OCI-LY7 (cell line): ENCODE data around the gene TJP1. TPM values are rescaled to one million over a fixed set of nuclear protein-coding genes. Genes with fewer than 3 reads are reported as not detected.

Experiments used
- BruUV-seq: library from RNA; stranded (reverse); fragments of 400-500 nt; replicated peaks from 2 replicates; lab custom pipeline; 2021; lab: Mats Ljungman, UMichigan
- CTCF ChIA-PET: fragments of 300-600 bp; sonication (Branson Sonifier 250); formaldehyde crosslinking; loops from one replicate; lab custom pipeline; 2022; ENCODE audit warnings: antibody characterized with exemption; ENCODE audit not compliant: unreplicated experiment; lab: Charles Lee
- POLR2A ChIA-PET: fragments of 300-600 bp; sonication (Branson Sonifier 250); formaldehyde crosslinking; loops from one replicate; lab custom pipeline; 2022; ENCODE audit warnings: antibody characterized with exemption; lab: Charles Lee
- DNase-seq: peaks from one replicate; pipeline ENCODE4 v3.0.0-alpha.2; 2015; ENCODE audit warnings: low spot score
- H2AFZ ChIP-seq: fragments of 200-600 bp; sonication (generic), shearing (Covaris generic); 2 replicates; pipeline ENCODE4 v1.6.1; 2014; ENCODE audit warnings: mild to moderate bottlenecking, antibody characterized with exemption, low read length, moderate library complexity
- H3K27ac ChIP-seq: fragments of 200-600 bp; sonication (generic); 2 replicates; pipeline ENCODE4 v1.5.1; 2014; ENCODE audit warnings: mixed run types, low read depth, mild to moderate bottlenecking, moderate library complexity, low read length, inconsistent platforms; ENCODE audit not compliant: poor library complexity, severe bottlenecking
- H3K36me3 ChIP-seq: fragments of 200-600 bp; sonication (generic); 2 replicates; pipeline ENCODE4 v1.6.1; 2014; ENCODE audit warnings: mild to moderate bottlenecking, antibody characterized with exemption, low read length, moderate library complexity, mixed read lengths; ENCODE audit not compliant: insufficient read depth
- H3K4me1 ChIP-seq: fragments of 200-600 bp; sonication (generic); 2 replicates; pipeline ENCODE4 v1.5.1; 2014; ENCODE audit warnings: mild to moderate bottlenecking, low read length; ENCODE audit not compliant: insufficient read depth, poor library complexity, severe bottlenecking
- H3K4me2 ChIP-seq: fragments of 200-600 bp; sonication (generic); 2 replicates; pipeline ENCODE4 v1.6.1; 2014; ENCODE audit warnings: mild to moderate bottlenecking, low read length
- H3K4me3 ChIP-seq: fragments of 200-600 bp; sonication (generic); 2 replicates; pipeline ENCODE4 v1.5.1; 2014; ENCODE audit warnings: mild to moderate bottlenecking, low read depth, low read length; ENCODE audit not compliant: poor library complexity, severe bottlenecking
- H3K79me2 ChIP-seq: fragments of 200-600 bp; sonication (generic); 2 replicates; pipeline ENCODE4 v1.6.1; 2016; ENCODE audit warnings: low read depth, mild to moderate bottlenecking, low read length, moderate library complexity, mixed read lengths; ENCODE audit not compliant: insufficient read depth
- H3K9me2 ChIP-seq: fragments of 200-600 bp; sonication (generic); 2 replicates; pipeline ENCODE4 v1.6.1; 2016; ENCODE audit warnings: mild to moderate bottlenecking, low read length, mixed read lengths; ENCODE audit not compliant: insufficient read depth
- H3K9me3 ChIP-seq: fragments of 200-600 bp; sonication (generic); 2 replicates; pipeline ENCODE4 v1.6.1; 2014; ENCODE audit warnings: mild to moderate bottlenecking, mixed run types, low read length, mixed read lengths
- H4K20me1 ChIP-seq: fragments of 200-600 bp; sonication (generic); 2 replicates; pipeline ENCODE4 v1.6.1; 2014; ENCODE audit warnings: mild to moderate bottlenecking, antibody characterized with exemption, low read length, moderate library complexity, mixed read lengths; ENCODE audit not compliant: insufficient read depth
- CTCF ChIP-seq: fragments of 200-600 bp; sonication (generic); conservative IDR thresholded peaks from 2 replicates; pipeline ENCODE4 v1.5.1; 2014; ENCODE audit warnings: mild to moderate bottlenecking, antibody characterized with exemption, low read length, moderate library complexity, mixed read lengths
- EZH2phosphoT487 ChIP-seq: fragments of 200-600 bp; sonication (generic); IDR thresholded peaks from 2 replicates; pipeline ENCODE4 v1.6.1; 2018; ENCODE audit warnings: low read depth, borderline replicate concordance, mild to moderate bottlenecking, mixed run types, antibody characterized with exemption, low read length, moderate library complexity, mixed read lengths
- intact Hi-C: fragments of 100-400 bp; cut with micrococcal nuclease; formaldehyde crosslinking; loops from one replicate; pipeline ENCODE4 v1.10.0; 2022; ENCODE audit not compliant: unreplicated experiment
- total RNA-seq, 2 experiments: library from RNA; depleted of rRNA in 1 of 2; stranded (reverse); fragments of >200 nt in 1 of 2; shearing (Covaris generic) in 1 of 2; gene quantifications; 2 replicates each; pipeline ENCODE4 v1.2.3, GENCODE V29; 2014 to 2022

Gene TJP1
- total RNA-seq, 2 experiments from 2014 or later = 0.19 to 0.32 TPM

DNA sequence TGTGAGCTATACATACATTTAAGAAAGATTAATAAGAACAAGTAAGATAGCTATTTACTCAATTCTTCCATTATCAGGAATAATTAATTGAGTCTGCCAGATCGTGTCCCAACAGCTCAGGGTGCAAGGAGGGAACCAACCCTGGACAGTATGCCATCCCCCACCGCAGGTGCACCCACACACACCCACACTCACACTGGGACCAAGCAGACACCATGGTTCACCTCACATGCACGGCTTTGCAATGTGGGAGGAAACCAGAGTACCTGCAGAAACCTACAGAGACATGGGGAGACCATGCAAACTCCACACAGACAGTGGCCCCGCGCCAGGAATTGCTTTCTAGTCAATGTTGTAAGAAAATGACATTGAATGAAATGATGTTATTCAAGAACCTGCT lies 20.0 kb upstream of the TJP1 start:
- POLR2A ChIA-PET = no interaction called here
- Histone ChIP-seq H4K20me1 (no peaks in the 10 kb centered on the region), H2AFZ (no peak overlapping the region), H3K79me2 (no peaks in the 10 kb centered on the region), H3K27ac (no peak overlapping the region), H3K9me3 (no peaks in the 10 kb centered on the region), H3K4me1 (no peaks in the 10 kb centered on the region), H3K4me2 (no peak overlapping the region), H3K9me2 (no peaks in the 10 kb centered on the region), H3K4me3 (no peak overlapping the region), H3K36me3 (no peaks in the 10 kb centered on the region)
- TF ChIP-seq EZH2phosphoT487 (no peak), CTCF (no peak)
- CTCF ChIA-PET = no interaction called here
- no peak for DNase-seq
- BruUV-seq = no TSS peak
- intact Hi-C loops = no loop called here

GRCh38 chr15:29840926-29841325 lies 18.7 kb upstream of the TJP1 start:
- intact Hi-C loops = no loop called here
- CTCF ChIA-PET = no interaction called here
- no peak overlapping the region for H2AFZ ChIP-seq

DNA sequence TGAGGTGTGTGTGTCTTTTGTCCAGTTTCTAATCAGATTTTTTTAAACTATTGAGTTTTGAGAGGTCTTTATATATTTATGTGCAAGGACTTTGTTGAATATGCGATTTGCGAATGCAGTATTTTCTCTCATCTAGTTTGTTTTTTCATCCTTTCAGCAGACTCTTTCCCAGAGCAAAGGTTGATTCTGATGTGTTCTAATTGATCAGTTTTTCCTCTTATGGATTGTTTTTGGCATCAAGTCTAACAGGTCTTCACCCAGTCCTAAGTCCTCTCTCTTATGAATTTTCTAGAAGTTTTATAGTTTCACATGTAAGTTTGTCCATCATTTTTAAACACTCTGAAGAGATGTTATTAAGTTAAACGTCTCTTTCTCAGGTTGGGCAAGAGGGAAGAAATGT lies 17.8 kb upstream of the TJP1 start:
- no peak overlapping the region for H3K27ac ChIP-seq
- BruUV-seq = no TSS peak
- no peak overlapping the region for H3K4me2 ChIP-seq
- ChIA-PET CTCF (no interaction called here), POLR2A (no interaction called here)
- no peaks in the 10 kb centered on the region for H3K9me2 ChIP-seq
- DNase-seq = no peak
- no peaks in the 10 kb centered on the region for H4K20me1 ChIP-seq
- no peaks in the 10 kb centered on the region for H3K79me2 ChIP-seq
- no peaks in the 10 kb centered on the region for H3K4me1 ChIP-seq
- H3K36me3 ChIP-seq = no peaks in the 10 kb centered on the region
- intact Hi-C loops = no loop called here
- no peak overlapping the region for H3K4me3 ChIP-seq
- TF ChIP-seq EZH2phosphoT487 (no peak), CTCF (no peak)
- no peak overlapping the region for H2AFZ ChIP-seq
- H3K9me3 ChIP-seq = no peaks in the 10 kb centered on the region

More at GRCh38 chr15:29840926-29841325, 18.7 kb upstream of the TJP1 start:
- no peaks in the 10 kb centered on the region for H3K9me2 ChIP-seq
- no peak overlapping the region for H3K4me3 ChIP-seq
- H3K36me3 ChIP-seq = no peaks in the 10 kb centered on the region
- TF ChIP-seq EZH2phosphoT487 (no peak), CTCF (no peak)
- no peaks in the 10 kb centered on the region for H4K20me1 ChIP-seq
- H3K27ac ChIP-seq = no peak overlapping the region
- H3K4me2 ChIP-seq = no peak overlapping the region
- DNase-seq = no peak
- H3K9me3 ChIP-seq = no peaks in the 10 kb centered on the region
- BruUV-seq = no TSS peak
- POLR2A ChIA-PET = no interaction called here
- H3K79me2 ChIP-seq = no peaks in the 10 kb centered on the region
- no peaks in the 10 kb centered on the region for H3K4me1 ChIP-seq
